Tibial artery (tissue), 4 donors: ENCODE measurements around the gene GRIK1.

Source experiments
- DNase-seq, 2 donors: peaks; one replicate each; pipeline ENCODE4 v3.0.0-alpha.2; 2019
- H3K27ac ChIP-seq, 2 donors: fragments of 200-600 bp; sonication (generic) in 1 of 2; 1 replicate in 1 of 2; 2 replicates in 1 of 2; pipeline ENCODE4 v1.5.1; 2018 to 2019; ENCODE audit warnings: mild to moderate bottlenecking in 1 of 2
- H3K27me3 ChIP-seq, 2 donors: fragments of 200-600 bp; sonication (generic) in 1 of 2; one replicate each; pipeline versions ENCODE4 v1.5.1 to v1.6.0; 2016 to 2019
- H3K36me3 ChIP-seq, 3 donors: fragments of 200-600 bp; sonication (generic) in 2 of 3; one replicate each; pipeline ENCODE4 v1.5.1; 2016 to 2019; ENCODE audit warnings: mild to moderate bottlenecking in 2 of 3
- H3K4me1 ChIP-seq, 4 donors: fragments of 200-600 bp; sonication (generic) in 2 of 4; 1 replicate in 3 of 4; 2 replicates in 1 of 4; pipeline ENCODE4 v1.5.1; 2016 to 2019
- H3K4me3 ChIP-seq, 2 donors: fragments of 200-600 bp; sonication (generic) in 1 of 2; 1 replicate in 1 of 2; 2 replicates in 1 of 2; pipeline ENCODE4 v1.5.1; 2018 to 2019; ENCODE audit warnings: mild to moderate bottlenecking in 2 of 2
- H3K9me3 ChIP-seq, 3 donors: fragments of 200-600 bp; sonication (generic) in 1 of 3; one replicate each; pipeline ENCODE4 v1.5.1; 2016 to 2019
- CTCF ChIP-seq, 2 experiments: fragments of 200-600 bp in 1 of 2; fragments of 450-650 bp in 1 of 2; IDR thresholded peaks; one replicate each; pipeline ENCODE4 v1.5.1; 2017 to 2019; ENCODE audit warnings: antibody characterized with exemption in 2 of 2, mild to moderate bottlenecking in 1 of 2, moderate library complexity in 1 of 2
- intact Hi-C: fragments of 100-400 bp; cut with DNase I; formaldehyde crosslinking; loops from one replicate; pipeline ENCODE4 v1.15.0; 2023; ENCODE audit warnings: low total_unique reads

Gene GRIK1

GRCh38 chr21:29501451-29501850 is 438.3 kb downstream of the GRIK1 start:
- no peak for TF ChIP-seq CTCF (IDR thresholded peaks at IDR 0.05)
- no peaks in the 10 kb centered on the region for H3K4me1 ChIP-seq
- DNase-seq = no peak
- no peaks in the 10 kb centered on the region for H3K27me3 ChIP-seq
- intact Hi-C loops = no loop called here
- H3K27ac ChIP-seq = no peak overlapping the region
- no peaks in the 10 kb centered on the region for H3K36me3 ChIP-seq
- no peaks in the 10 kb centered on the region for H3K9me3 ChIP-seq
- H3K4me3 ChIP-seq = no peak overlapping the region

- Histone ChIP-seq H3K9me3 (no peaks in the 10 kb centered on the region), H3K36me3 (no peaks in the 10 kb centered on the region), H3K4me1 (no peaks in the 10 kb centered on the region), H3K27me3 (no peaks in the 10 kb centered on the region), H3K4me3 (no peak overlapping the region), H3K27ac (no peak overlapping the region)
- intact Hi-C loops = no loop called here
- DNase-seq = no peak
- no peak for TF ChIP-seq CTCF (IDR thresholded peaks at IDR 0.05)
Measured at GRCh38 chr21:29499734-29500343, 440.0 kb downstream of the GRIK1 start.

- no peak for TF ChIP-seq CTCF (IDR thresholded peaks at IDR 0.05)
- H3K4me1 ChIP-seq = no peaks in the 10 kb centered on the region
- no peak overlapping the region for H3K27ac ChIP-seq
- no peaks in the 10 kb centered on the region for H3K36me3 ChIP-seq
- intact Hi-C loops = no loop called here
- H3K4me3 ChIP-seq = no peak overlapping the region
- no peaks in the 10 kb centered on the region for H3K9me3 ChIP-seq
- no peak for DNase-seq
- H3K27me3 ChIP-seq = no peaks in the 10 kb centered on the region
Measured at GRCh38 chr21:29499229-29499628, 440.6 kb downstream of the GRIK1 start.

GRCh38 chr21:29496337-29496736 is 443.5 kb downstream of the GRIK1 start:
- Histone ChIP-seq H3K36me3 (no peaks in the 10 kb centered on the region), H3K4me1 (no peaks in the 10 kb centered on the region), H3K27ac (no peak overlapping the region), H3K4me3 (no peak overlapping the region), H3K9me3 (no peaks in the 10 kb centered on the region), H3K27me3 (no peaks in the 10 kb centered on the region)
- no peak for DNase-seq
- intact Hi-C loops = no loop called here
- no peak for TF ChIP-seq CTCF (IDR thresholded peaks at IDR 0.05)

GRCh38 chr21:29490016-29490415 is 449.8 kb downstream of the GRIK1 start:
- H3K4me3 ChIP-seq = no peak overlapping the region
- no peak for TF ChIP-seq CTCF (IDR thresholded peaks at IDR 0.05)
- H3K4me1 ChIP-seq = no peaks in the 10 kb centered on the region
- no peaks in the 10 kb centered on the region for H3K9me3 ChIP-seq
- no peaks in the 10 kb centered on the region for H3K36me3 ChIP-seq
- no peak overlapping the region for H3K27ac ChIP-seq
- no peak for DNase-seq
- intact Hi-C loops = no loop called here
- no peaks in the 10 kb centered on the region for H3K27me3 ChIP-seq

- DNase-seq = no peak
- intact Hi-C loops = no loop called here
- H3K27ac ChIP-seq = no peak overlapping the region
Measured at GRCh38 chr21:29487154-29487553, 452.6 kb downstream of the GRIK1 start.

More at GRCh38 chr21:29487154-29487553, 452.6 kb downstream of the GRIK1 start:
- no peaks in the 10 kb centered on the region for H3K4me1 ChIP-seq
- no peak for TF ChIP-seq CTCF (IDR thresholded peaks at IDR 0.05)
- H3K9me3 ChIP-seq = no peaks in the 10 kb centered on the region
- H3K4me3 ChIP-seq = no peak overlapping the region
- no peaks in the 10 kb centered on the region for H3K27me3 ChIP-seq
- no peaks in the 10 kb centered on the region for H3K36me3 ChIP-seq
